Liver (tissue), 9 donors: ENCODE results near the gene CILP. TPM values are rescaled to one million over a fixed set of nuclear protein-coding genes. Genes with fewer than 3 reads are reported as not detected.
A peak's percentile ranks its signal among the peaks of the same experiment; 100 is the strongest.

Experiments
- DNase-seq: peaks from one replicate; pipeline ENCODE4 v3.0.0-alpha.2; 2017; ENCODE audit warnings: low spot score
- H3K27ac ChIP-seq, 2 donors: one replicate each; pipeline ENCODE4 v1.7.0; 2013; ENCODE audit warnings: inconsistent platforms in 2 of 2, low read length in 2 of 2, control low read depth in 1 of 2, low read depth in 1 of 2, mild to moderate bottlenecking in 1 of 2
- H3K27me3 ChIP-seq, 4 donors: one replicate each; pipeline versions ENCODE4 v1.6.1 to v1.7.0; 2013; ENCODE audit warnings: low read length in 3 of 4, inconsistent platforms in 1 of 4, mild to moderate bottlenecking in 1 of 4, moderate library complexity in 1 of 4; ENCODE audit not compliant: control insufficient read depth in 4 of 4, insufficient read depth in 4 of 4
- H3K36me3 ChIP-seq, 4 donors: one replicate each; pipeline versions ENCODE4 v1.6.1 to v1.7.0; 2013; ENCODE audit warnings: low read length in 3 of 4, mild to moderate bottlenecking in 3 of 4, low read depth in 1 of 4, moderate library complexity in 1 of 4; ENCODE audit not compliant: control insufficient read depth in 4 of 4, insufficient read depth in 3 of 4
- H3K4me1 ChIP-seq, 4 donors: one replicate each; pipeline versions ENCODE4 v1.6.1 to v1.7.0; 2013; ENCODE audit warnings: low read length in 3 of 4, mild to moderate bottlenecking in 3 of 4, moderate library complexity in 1 of 4; ENCODE audit not compliant: control insufficient read depth in 4 of 4, insufficient read depth in 4 of 4
- H3K4me3 ChIP-seq, 3 donors: one replicate each; pipeline versions ENCODE4 v1.6.1 to v1.7.0; 2013; ENCODE audit warnings: low read length in 3 of 3, control low read depth in 1 of 3, low read depth in 1 of 3, mild to moderate bottlenecking in 1 of 3
- H3K9ac ChIP-seq, 2 donors: one replicate each; pipeline ENCODE4 v1.7.0; 2013; ENCODE audit warnings: low read length in 2 of 2, mild to moderate bottlenecking in 2 of 2, moderate library complexity in 2 of 2, control low read depth in 1 of 2, low read depth in 1 of 2
- H3K9me3 ChIP-seq, 4 donors: one replicate each; pipeline versions ENCODE4 v1.6.1 to v1.7.0; 2013; ENCODE audit warnings: low read length in 3 of 4; ENCODE audit not compliant: control insufficient read depth in 4 of 4
- EGR1 ChIP-seq, 2 donors: IDR thresholded peaks; 2 replicates each; pipeline ENCODE4 v1.6.1; 2016 to 2018; ENCODE audit warnings: antibody characterized with exemption in 2 of 2, low read depth in 2 of 2
- FOXA1 ChIP-seq: IDR thresholded peaks from 2 replicates; pipeline ENCODE4 v1.6.1; 2016; ENCODE audit warnings: antibody characterized with exemption
- GABPA ChIP-seq, 2 donors: IDR thresholded peaks in 1 of 2; conservative IDR thresholded peaks in 1 of 2; 2 replicates each; pipeline ENCODE4 v1.6.1; 2016; ENCODE audit warnings: antibody characterized with exemption in 2 of 2, mild to moderate bottlenecking in 1 of 2, moderate library complexity in 1 of 2
- HNF4A ChIP-seq, 2 donors: conservative IDR thresholded peaks; 2 replicates each; pipeline ENCODE4 v1.6.1; 2016; ENCODE audit warnings: antibody characterized with exemption in 2 of 2, mild to moderate bottlenecking in 2 of 2
- HNF4G ChIP-seq: IDR thresholded peaks from 2 replicates; pipeline ENCODE4 v1.6.1; 2016; ENCODE audit warnings: antibody characterized with exemption
- JUND ChIP-seq, 2 donors: IDR thresholded peaks; 2 replicates each; pipeline ENCODE4 v1.6.1; 2016; ENCODE audit warnings: antibody characterized with exemption in 2 of 2
- RAD21 ChIP-seq, 2 donors: IDR thresholded peaks; 2 replicates each; pipeline ENCODE4 v1.6.1; 2016; ENCODE audit warnings: antibody characterized with exemption in 2 of 2, mild to moderate bottlenecking in 2 of 2
- RXRA ChIP-seq, 2 donors: IDR thresholded peaks; 2 replicates each; pipeline ENCODE4 v1.6.1; 2017 to 2018; ENCODE audit warnings: antibody characterized with exemption in 2 of 2, mild to moderate bottlenecking in 1 of 2
- SP1 ChIP-seq: IDR thresholded peaks from 2 replicates; pipeline ENCODE4 v1.6.1; 2018; ENCODE audit warnings: antibody characterized with exemption, mild to moderate bottlenecking
- TAF1 ChIP-seq: conservative IDR thresholded peaks from 2 replicates; pipeline ENCODE4 v1.6.1; 2016; ENCODE audit warnings: antibody characterized with exemption, mild to moderate bottlenecking
- YY1 ChIP-seq: IDR thresholded peaks from 2 replicates; pipeline ENCODE4 v1.6.1; 2016; ENCODE audit warnings: antibody characterized with exemption, mild to moderate bottlenecking
- WGBS: extraction: QIAGEN DNeasy Blood & Tissue Kit; methylation state at CpG from one replicate; pipeline ENCODE4 v1.1.7; 2013; 5-methylcytosine and 5-hydroxymethylcytosine counted together
- polyA plus RNA-seq, 2 donors: library from polyadenylated mRNA; stranded (reverse) in 1 of 2; unstranded in 1 of 2; fragments of 200-250 nt in 1 of 2; fragments of >200 nt in 1 of 2; fragmentation: Nextera tagmentation in 1 of 2; extraction: Ambion mirVana in 1 of 2; gene quantifications; one replicate each; pipeline versions ENCODE4 v1.2.1 to v1.2.3, GENCODE V29; 2013 to 2015
- total RNA-seq, 2 donors: library from RNA; depleted of rRNA; stranded (reverse); fragments of >200 nt; gene quantifications; one replicate each; pipeline ENCODE4 v1.2.3, GENCODE V29; 2014
- TF ChIP-seq, protein P1 (sequence below): fragments of 150-350 bp; IDR thresholded peaks from 2 replicates; pipeline ENCODE4 v1.5.1; 2017; ENCODE audit warnings: improper control_type of control experiment, low read depth, low read length; ENCODE audit not compliant: missing input control
- TF ChIP-seq, protein P2 (sequence below): IDR thresholded peaks from 2 replicates; pipeline ENCODE4 v1.6.1; 2016; ENCODE audit warnings: antibody characterized with exemption
- TF ChIP-seq, protein P3 (sequence below): IDR thresholded peaks from 2 replicates; pipeline ENCODE4 v1.6.1; 2016; ENCODE audit warnings: antibody characterized with exemption
- TF ChIP-seq, protein P4 (sequence below): IDR thresholded peaks from 2 replicates; pipeline ENCODE4 v1.6.1; 2016; ENCODE audit warnings: antibody characterized with exemption, mild to moderate bottlenecking
- TF ChIP-seq, protein P5 (sequence below): IDR thresholded peaks from 2 replicates; pipeline ENCODE4 v1.6.1; 2016; ENCODE audit warnings: antibody characterized with exemption
- donor health status: healthy.
- donor health status: healthy.
- donor health status: healthy.
- donor health status: healthy.
- donor health status: healthy.

The CILP gene
- total and polyA plus RNA-seq, 4 donors = 0.28 to 2.6 (median 0.44) TPM

DNA sequence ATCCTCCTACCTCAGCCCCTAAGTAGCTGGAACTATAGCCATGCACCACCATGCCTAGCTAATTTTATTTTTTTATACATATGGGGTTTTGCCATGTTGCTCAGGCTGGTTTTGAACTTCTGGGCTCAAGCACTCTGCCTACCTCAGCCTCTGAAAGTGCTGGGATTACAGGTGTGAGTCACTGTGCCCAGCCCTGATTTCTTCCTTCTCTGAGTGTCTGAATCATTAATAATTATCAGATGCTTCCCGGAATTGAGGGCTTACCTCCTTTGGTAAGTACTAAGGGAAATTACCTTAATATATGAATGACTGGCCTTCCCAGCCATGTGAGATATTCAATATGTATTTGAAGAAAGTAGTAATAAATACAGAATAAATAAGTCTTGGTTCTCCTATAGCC lies 33.4 kb downstream of the CILP start:
- Histone ChIP-seq H3K4me1 (peaks cover 11 to 24% (median 18%) of the 10 kb centered on the region in 4 donors), H3K36me3 (peaks cover 5 to 49% (median 20%) of the 10 kb centered on the region in 4 donors), H3K9me3 (no peaks in the 10 kb centered on the region), H3K4me3 (no peak overlapping the region), H3K27me3 (no peaks in the 10 kb centered on the region), H3K27ac (no peak overlapping the region), H3K9ac (no peak overlapping the region)
- 68% methylated on average over 1 of the region's 1 CpG for WGBS
- DNase-seq = no peak
- no peak for TF ChIP-seq EGR1 (IDR thresholded peaks at IDR 0.05; ENCODE audit: low read depth in 2 of 2)
- TF ChIP-seq YY1 = no peak
- TF ChIP-seq, protein P1, sequence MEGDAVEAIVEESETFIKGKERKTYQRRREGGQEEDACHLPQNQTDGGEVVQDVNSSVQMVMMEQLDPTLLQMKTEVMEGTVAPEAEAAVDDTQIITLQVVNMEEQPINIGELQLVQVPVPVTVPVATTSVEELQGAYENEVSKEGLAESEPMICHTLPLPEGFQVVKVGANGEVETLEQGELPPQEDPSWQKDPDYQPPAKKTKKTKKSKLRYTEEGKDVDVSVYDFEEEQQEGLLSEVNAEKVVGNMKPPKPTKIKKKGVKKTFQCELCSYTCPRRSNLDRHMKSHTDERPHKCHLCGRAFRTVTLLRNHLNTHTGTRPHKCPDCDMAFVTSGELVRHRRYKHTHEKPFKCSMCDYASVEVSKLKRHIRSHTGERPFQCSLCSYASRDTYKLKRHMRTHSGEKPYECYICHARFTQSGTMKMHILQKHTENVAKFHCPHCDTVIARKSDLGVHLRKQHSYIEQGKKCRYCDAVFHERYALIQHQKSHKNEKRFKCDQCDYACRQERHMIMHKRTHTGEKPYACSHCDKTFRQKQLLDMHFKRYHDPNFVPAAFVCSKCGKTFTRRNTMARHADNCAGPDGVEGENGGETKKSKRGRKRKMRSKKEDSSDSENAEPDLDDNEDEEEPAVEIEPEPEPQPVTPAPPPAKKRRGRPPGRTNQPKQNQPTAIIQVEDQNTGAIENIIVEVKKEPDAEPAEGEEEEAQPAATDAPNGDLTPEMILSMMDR = no peak
- no peak for TF ChIP-seq TAF1
- TF ChIP-seq, protein P2, sequence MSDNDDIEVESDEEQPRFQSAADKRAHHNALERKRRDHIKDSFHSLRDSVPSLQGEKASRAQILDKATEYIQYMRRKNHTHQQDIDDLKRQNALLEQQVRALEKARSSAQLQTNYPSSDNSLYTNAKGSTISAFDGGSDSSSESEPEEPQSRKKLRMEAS = no peak
- TF ChIP-seq, protein P3, sequence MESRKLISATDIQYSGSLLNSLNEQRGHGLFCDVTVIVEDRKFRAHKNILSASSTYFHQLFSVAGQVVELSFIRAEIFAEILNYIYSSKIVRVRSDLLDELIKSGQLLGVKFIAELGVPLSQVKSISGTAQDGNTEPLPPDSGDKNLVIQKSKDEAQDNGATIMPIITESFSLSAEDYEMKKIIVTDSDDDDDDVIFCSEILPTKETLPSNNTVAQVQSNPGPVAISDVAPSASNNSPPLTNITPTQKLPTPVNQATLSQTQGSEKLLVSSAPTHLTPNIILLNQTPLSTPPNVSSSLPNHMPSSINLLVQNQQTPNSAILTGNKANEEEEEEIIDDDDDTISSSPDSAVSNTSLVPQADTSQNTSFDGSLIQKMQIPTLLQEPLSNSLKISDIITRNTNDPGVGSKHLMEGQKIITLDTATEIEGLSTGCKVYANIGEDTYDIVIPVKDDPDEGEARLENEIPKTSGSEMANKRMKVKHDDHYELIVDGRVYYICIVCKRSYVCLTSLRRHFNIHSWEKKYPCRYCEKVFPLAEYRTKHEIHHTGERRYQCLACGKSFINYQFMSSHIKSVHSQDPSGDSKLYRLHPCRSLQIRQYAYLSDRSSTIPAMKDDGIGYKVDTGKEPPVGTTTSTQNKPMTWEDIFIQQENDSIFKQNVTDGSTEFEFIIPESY = no peak
- no peak for TF ChIP-seq GABPA (IDR thresholded peaks at IDR 0.05 in 1 of 2, conservative IDR thresholded peaks at IDR 0.05 in 1 of 2)
- TF ChIP-seq RAD21 (IDR thresholded peaks at IDR 0.05) = no peak
- TF ChIP-seq HNF4G = no peak
- TF ChIP-seq, protein P4, sequence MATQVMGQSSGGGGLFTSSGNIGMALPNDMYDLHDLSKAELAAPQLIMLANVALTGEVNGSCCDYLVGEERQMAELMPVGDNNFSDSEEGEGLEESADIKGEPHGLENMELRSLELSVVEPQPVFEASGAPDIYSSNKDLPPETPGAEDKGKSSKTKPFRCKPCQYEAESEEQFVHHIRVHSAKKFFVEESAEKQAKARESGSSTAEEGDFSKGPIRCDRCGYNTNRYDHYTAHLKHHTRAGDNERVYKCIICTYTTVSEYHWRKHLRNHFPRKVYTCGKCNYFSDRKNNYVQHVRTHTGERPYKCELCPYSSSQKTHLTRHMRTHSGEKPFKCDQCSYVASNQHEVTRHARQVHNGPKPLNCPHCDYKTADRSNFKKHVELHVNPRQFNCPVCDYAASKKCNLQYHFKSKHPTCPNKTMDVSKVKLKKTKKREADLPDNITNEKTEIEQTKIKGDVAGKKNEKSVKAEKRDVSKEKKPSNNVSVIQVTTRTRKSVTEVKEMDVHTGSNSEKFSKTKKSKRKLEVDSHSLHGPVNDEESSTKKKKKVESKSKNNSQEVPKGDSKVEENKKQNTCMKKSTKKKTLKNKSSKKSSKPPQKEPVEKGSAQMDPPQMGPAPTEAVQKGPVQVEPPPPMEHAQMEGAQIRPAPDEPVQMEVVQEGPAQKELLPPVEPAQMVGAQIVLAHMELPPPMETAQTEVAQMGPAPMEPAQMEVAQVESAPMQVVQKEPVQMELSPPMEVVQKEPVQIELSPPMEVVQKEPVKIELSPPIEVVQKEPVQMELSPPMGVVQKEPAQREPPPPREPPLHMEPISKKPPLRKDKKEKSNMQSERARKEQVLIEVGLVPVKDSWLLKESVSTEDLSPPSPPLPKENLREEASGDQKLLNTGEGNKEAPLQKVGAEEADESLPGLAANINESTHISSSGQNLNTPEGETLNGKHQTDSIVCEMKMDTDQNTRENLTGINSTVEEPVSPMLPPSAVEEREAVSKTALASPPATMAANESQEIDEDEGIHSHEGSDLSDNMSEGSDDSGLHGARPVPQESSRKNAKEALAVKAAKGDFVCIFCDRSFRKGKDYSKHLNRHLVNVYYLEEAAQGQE = no peak
- no peak for TF ChIP-seq JUND (IDR thresholded peaks at IDR 0.05)
- TF ChIP-seq RXRA (IDR thresholded peaks at IDR 0.05) = no peak
- no peak for TF ChIP-seq HNF4A (conservative IDR thresholded peaks at IDR 0.05)
- no peak for TF ChIP-seq FOXA1

DNA sequence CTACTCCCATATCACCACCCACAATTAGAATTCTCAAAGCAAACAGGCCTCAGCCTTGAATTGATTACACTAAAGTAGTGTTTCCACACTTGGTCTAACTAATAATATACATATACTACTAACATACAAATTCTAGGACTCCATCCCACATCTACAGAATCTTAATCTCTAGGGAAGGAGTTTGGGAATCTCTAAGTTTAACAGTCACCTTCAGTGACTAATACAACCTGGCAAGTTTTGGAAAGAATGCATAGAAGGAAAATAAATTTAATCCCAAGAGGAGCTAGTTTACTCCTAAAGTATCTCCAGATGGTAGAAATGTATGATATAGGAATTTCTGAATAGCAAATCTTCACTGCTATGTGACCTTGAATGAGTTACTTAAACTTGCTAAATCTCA lies 35.2 kb downstream of the CILP start:
- peaks cover 12 to 32% (median 24%) of the 10 kb centered on the region in 4 donors for H3K4me1 ChIP-seq
- H3K27ac ChIP-seq = peak overlapping the region in 1 of 2 donors; percentile 22
- H3K4me3 ChIP-seq = no peak overlapping the region
- H3K27me3 ChIP-seq = no peaks in the 10 kb centered on the region
- no peaks in the 10 kb centered on the region for H3K9me3 ChIP-seq
- peaks cover 5 to 48% (median 21%) of the 10 kb centered on the region in 4 donors for H3K36me3 ChIP-seq
- DNase-seq = no peak
- TF ChIP-seq RXRA (IDR thresholded peaks at IDR 0.05) (no peak), YY1 (no peak), RAD21 (IDR thresholded peaks at IDR 0.05) (no peak), JUND (IDR thresholded peaks at IDR 0.05) (no peak), SP1 (no peak), HNF4A (conservative IDR thresholded peaks at IDR 0.05) (no peak), TAF1 (no peak), GABPA (IDR thresholded peaks at IDR 0.05 in 1 of 2, conservative IDR thresholded peaks at IDR 0.05 in 1 of 2) (no peak), FOXA1 (no peak)
- TF ChIP-seq, protein P4 = no peak
- TF ChIP-seq, protein P3 = no peak
- TF ChIP-seq, protein P5, sequence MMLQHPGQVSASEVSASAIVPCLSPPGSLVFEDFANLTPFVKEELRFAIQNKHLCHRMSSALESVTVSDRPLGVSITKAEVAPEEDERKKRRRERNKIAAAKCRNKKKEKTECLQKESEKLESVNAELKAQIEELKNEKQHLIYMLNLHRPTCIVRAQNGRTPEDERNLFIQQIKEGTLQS = no peak
- no peak overlapping the region for H3K9ac ChIP-seq
